Measurements from ENCODE around the gene SPTBN4.
A peak's percentile ranks its signal among the peaks of the same experiment; 100 is the strongest.

SPTBN4 gene

GRCh38 chr19:40466985-40467734 lies at the start of gene SPTBN4:
Gene SPTBN4, plus strand, starts transcription at chr19:40467001. Its CDS starts 5,621 bp downstream, at chr19:40472622.
- peak within 1 kb of the TSS; percentile 70 to 83 for H3K4me3 ChIP-seq (ENCODE audit: low read depth in 1 of 2, low read length in 1 of 2)
- no peak for TF ChIP-seq CTCF (IDR thresholded peaks at IDR 0.05)
- H3K36me3 ChIP-seq: no peaks in the 10 kb centered on the region
- H3K9me3 ChIP-seq: no peaks in the 10 kb centered on the region
- peaks cover 54% of the 10 kb centered on the region for H3K27me3 ChIP-seq
- peak within 1 kb of the TSS; percentile 66 for H3K27ac ChIP-seq
- H3K4me1 ChIP-seq (ENCODE audit: control insufficient read depth in 1 of 2, insufficient read depth in 1 of 2, low read depth in 1 of 2, low read length in 1 of 2): peaks cover 31 to 39% of the 10 kb centered on the region in 2 experiments

- TF ChIP-seq CTCF (IDR thresholded peaks at IDR 0.05): no peak
- Histone ChIP-seq H3K36me3 (peaks cover 4% of the 10 kb centered on the region), H3K4me1 (ENCODE audit: control insufficient read depth in 1 of 2, insufficient read depth in 1 of 2, low read depth in 1 of 2, low read length in 1 of 2) (peaks cover 45 to 49% of the 10 kb centered on the region in 2 experiments), H3K9me3 (no peaks in the 10 kb centered on the region), H3K4me3 (ENCODE audit: low read depth in 1 of 2, low read length in 1 of 2) (peak overlapping the region in 1 of 2 experiments; percentile 24), H3K27ac (peak overlapping the region; percentile 67), H3K27me3 (peaks cover 8% of the 10 kb centered on the region)
These were observed 49.2 kb upstream of the SPTBN4 start for GRCh38 chr19:40417643-40417981.

- Histone ChIP-seq H3K27me3 (peaks cover 6% of the 10 kb centered on the region), H3K4me3 (ENCODE audit: low read depth in 1 of 2, low read length in 1 of 2) (no peak overlapping the region), H3K9me3 (no peaks in the 10 kb centered on the region), H3K36me3 (peaks cover 8% of the 10 kb centered on the region), H3K27ac (peak overlapping the region; percentile 67), H3K4me1 (ENCODE audit: control insufficient read depth in 1 of 2, insufficient read depth in 1 of 2, low read depth in 1 of 2, low read length in 1 of 2) (peaks cover 45 to 49% of the 10 kb centered on the region in 2 experiments)
- TF ChIP-seq CTCF (IDR thresholded peaks at IDR 0.05): no peak
These were observed 48.8 kb upstream of the SPTBN4 start for GRCh38 chr19:40418040-40418439.

GRCh38 chr19:40419066-40419612 lies 47.7 kb upstream of the SPTBN4 start:
- TF ChIP-seq CTCF (IDR thresholded peaks at IDR 0.05): no peak
- no peaks in the 10 kb centered on the region for H3K27me3 ChIP-seq
- peaks cover 45 to 49% of the 10 kb centered on the region in 2 experiments for H3K4me1 ChIP-seq (ENCODE audit: control insufficient read depth in 1 of 2, insufficient read depth in 1 of 2, low read depth in 1 of 2, low read length in 1 of 2)
- no peak overlapping the region for H3K27ac ChIP-seq
- peaks cover 10% of the 10 kb centered on the region for H3K36me3 ChIP-seq
- no peak overlapping the region for H3K4me3 ChIP-seq (ENCODE audit: low read depth in 1 of 2, low read length in 1 of 2)
- no peaks in the 10 kb centered on the region for H3K9me3 ChIP-seq

- Histone ChIP-seq H3K4me1 (ENCODE audit: control insufficient read depth in 1 of 2, insufficient read depth in 1 of 2, low read depth in 1 of 2, low read length in 1 of 2) (peaks cover 50 to 53% of the 10 kb centered on the region in 2 experiments), H3K4me3 (ENCODE audit: low read depth in 1 of 2, low read length in 1 of 2) (no peak overlapping the region), H3K27ac (no peak overlapping the region), H3K9me3 (no peaks in the 10 kb centered on the region), H3K27me3 (no peaks in the 10 kb centered on the region), H3K36me3 (peaks cover 10% of the 10 kb centered on the region)
- no peak for TF ChIP-seq CTCF (IDR thresholded peaks at IDR 0.05)
These were observed 47.0 kb upstream of the SPTBN4 start for GRCh38 chr19:40419780-40420179.

All from neutrophil (primary cell).